Small intestine (tissue), 7 donors: ENCODE results near the gene CREB5. TPM values are rescaled to one million over a fixed set of nuclear protein-coding genes. Genes with fewer than 3 reads are reported as not detected.

Experiments
- DNase-seq, 2 donors: peaks; one replicate each; pipeline versions ENCODE4 v3.0.0 to v3.0.0-alpha.2; 2013
- FAIRE-seq: peaks from 2 replicates; lab custom pipeline; 2012; peaks lifted over from hg19 to GRCh38; lab: Jason Lieb, UNC
- H3K27ac ChIP-seq, 3 donors: one replicate each; pipeline ENCODE4 v1.5.1; 2013; ENCODE audit warnings: low read length in 2 of 3, mild to moderate bottlenecking in 2 of 3, control low read depth in 1 of 3, inconsistent platforms in 1 of 3, low read depth in 1 of 3, moderate library complexity in 1 of 3
- H3K27me3 ChIP-seq, 3 donors: one replicate each; pipeline ENCODE4 v1.6.1; 2013; ENCODE audit warnings: low read length in 3 of 3, inconsistent platforms in 1 of 3; ENCODE audit not compliant: control insufficient read depth in 3 of 3, insufficient read depth in 3 of 3
- H3K36me3 ChIP-seq, 3 donors: one replicate each; pipeline ENCODE4 v1.6.1; 2013; ENCODE audit warnings: low read length in 3 of 3, inconsistent platforms in 1 of 3, low read depth in 1 of 3, mild to moderate bottlenecking in 1 of 3, moderate library complexity in 1 of 3; ENCODE audit not compliant: control insufficient read depth in 3 of 3, insufficient read depth in 2 of 3
- H3K4me1 ChIP-seq, 3 donors: one replicate each; pipeline ENCODE4 v1.6.1; 2013; ENCODE audit warnings: low read length in 2 of 3, inconsistent platforms in 1 of 3, low read depth in 1 of 3, mild to moderate bottlenecking in 1 of 3, moderate library complexity in 1 of 3; ENCODE audit not compliant: control insufficient read depth in 3 of 3, insufficient read depth in 2 of 3
- H3K4me3 ChIP-seq, 3 donors: one replicate each; pipeline ENCODE4 v1.5.1; 2013; ENCODE audit warnings: low read length in 3 of 3, control low read depth in 1 of 3, inconsistent platforms in 1 of 3, low read depth in 1 of 3, mild to moderate bottlenecking in 1 of 3, moderate library complexity in 1 of 3
- H3K9me3 ChIP-seq, 2 donors: one replicate each; pipeline ENCODE4 v1.6.1; 2013; ENCODE audit warnings: low read depth in 1 of 2, low read length in 1 of 2; ENCODE audit not compliant: control insufficient read depth in 2 of 2, insufficient read depth in 1 of 2
- WGBS, 3 donors: extraction: QIAGEN DNeasy Blood & Tissue Kit; methylation state at CpG; one replicate each; pipeline ENCODE4 v1.1.7; 2013; 5-methylcytosine and 5-hydroxymethylcytosine counted together
- polyA plus RNA-seq, 4 donors: library from polyadenylated mRNA; stranded (reverse) in 3 of 4; unstranded in 1 of 4; fragments of 200-250 nt in 3 of 4; fragments of 120-200 nt in 1 of 4; gene quantifications; one replicate each; pipeline versions ENCODE4 v1.2.1 to v1.2.3, GENCODE V29; 2013
- donor health status: healthy with polysubstance abuse.
- donor health status: control.
- donor health status: control.
- donor health status: Bipolar disorder and iron deficiency.
- donor health status: healthy.

The CREB5 gene
- polyA plus RNA-seq, 4 donors: 0.27 to 3.0 (median 1.8) TPM; not detected in 1

- H3K36me3 ChIP-seq: no peaks in the 10 kb centered on the region
- H3K27me3 ChIP-seq: peaks cover 0 to 7% (median 0%) of the 10 kb centered on the region in 3 donors
- DNase-seq (peak; percentile 2 to 17), FAIRE-seq (no peak)
- H3K4me3 ChIP-seq: no peak overlapping the region
- no peaks in the 10 kb centered on the region for H3K4me1 ChIP-seq
- no peaks in the 10 kb centered on the region for H3K9me3 ChIP-seq
- no peak overlapping the region for H3K27ac ChIP-seq
- 17 to 32% (median 30%) methylated on average over 4 of the region's 4 CpGs for WGBS, 3 donors
These were observed 21.4 kb downstream of the CREB5 start for GRCh38 chr7:28433699-28434219.

DNA sequence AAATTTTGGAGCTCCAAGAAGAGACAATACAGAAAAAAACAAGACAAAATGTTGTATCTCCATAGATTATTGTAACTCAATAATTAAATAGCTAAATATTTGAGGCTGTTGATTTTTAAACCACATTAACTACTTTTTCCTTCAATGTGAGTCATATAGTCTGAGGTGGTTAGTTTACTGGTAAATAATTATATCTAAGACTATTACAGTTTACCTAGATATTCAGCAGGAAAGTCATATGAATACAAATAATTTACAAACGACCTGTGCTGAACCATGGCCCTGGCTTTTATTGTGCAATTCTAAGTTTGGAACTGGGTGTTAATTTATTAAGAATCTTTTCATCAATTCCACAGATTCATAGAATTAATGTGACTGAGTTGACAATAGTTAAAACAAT, 22.2 kb downstream of the CREB5 start:
- Histone ChIP-seq H3K36me3 (no peaks in the 10 kb centered on the region), H3K9me3 (no peaks in the 10 kb centered on the region), H3K4me3 (no peak overlapping the region), H3K27ac (no peak overlapping the region), H3K27me3 (peaks cover 0 to 7% (median 0%) of the 10 kb centered on the region in 3 donors), H3K4me1 (no peaks in the 10 kb centered on the region)
- FAIRE-seq (no peak), DNase-seq (no peak)
- WGBS, 3 donors: 12 to 52% (median 23%) methylated on average over 1 of the region's 1 CpG

GRCh38 chr7:28435152-28435551, 22.8 kb downstream of the CREB5 start:
- no peak for FAIRE-seq

DNA sequence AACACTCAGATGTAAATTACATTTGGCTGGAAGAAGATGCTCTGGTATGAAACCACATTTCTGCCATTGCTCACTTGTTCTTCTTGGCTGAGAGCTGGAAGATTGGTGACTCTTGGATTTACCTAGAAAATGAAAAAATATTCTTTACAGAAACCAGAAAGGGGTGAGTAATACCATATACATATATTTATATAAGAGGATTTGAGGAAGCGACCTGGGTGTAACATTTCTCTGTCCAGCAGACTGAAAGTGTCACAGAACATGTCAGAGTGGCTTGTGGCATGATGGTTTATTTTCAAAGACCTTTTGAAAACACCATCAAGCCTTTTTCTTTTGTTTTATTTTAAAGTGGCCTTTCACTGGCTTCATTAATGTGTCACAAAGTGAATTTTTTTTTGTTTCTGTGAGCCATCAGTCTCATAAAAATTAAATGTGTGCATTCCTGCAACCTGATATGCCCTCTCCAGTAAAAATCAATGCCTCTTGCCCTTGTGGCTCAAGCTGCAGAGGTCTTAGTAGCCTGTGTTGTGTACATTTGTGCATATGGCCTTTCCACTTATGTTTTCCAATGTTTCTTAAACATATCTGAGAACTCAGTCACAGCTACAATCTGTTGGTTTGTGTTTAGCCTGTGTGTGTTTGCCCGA, 23.5 kb downstream of the CREB5 start:
- no peak overlapping the region for H3K27ac ChIP-seq
- H3K36me3 ChIP-seq: no peaks in the 10 kb centered on the region
- FAIRE-seq (no peak), DNase-seq (no peak)
- H3K9me3 ChIP-seq: no peaks in the 10 kb centered on the region
- no peak overlapping the region for H3K4me3 ChIP-seq
- whole genome bisulfite sequencing, 3 donors: 54 to 83% (median 61%) methylated on average over 2 of the region's 2 CpGs
- H3K4me1 ChIP-seq: no peaks in the 10 kb centered on the region
- peaks cover 0 to 12% (median 0%) of the 10 kb centered on the region in 3 donors for H3K27me3 ChIP-seq

More at GRCh38 chr7:28435152-28435551, 22.8 kb downstream of the CREB5 start:
- H3K36me3 ChIP-seq: no peaks in the 10 kb centered on the region
- peaks cover 0 to 7% (median 0%) of the 10 kb centered on the region in 3 donors for H3K27me3 ChIP-seq
- no peaks in the 10 kb centered on the region for H3K4me1 ChIP-seq
- 62 to 73% (median 65%) methylated on average over 4 of the region's 4 CpGs for WGBS, 3 donors
- DNase-seq: no peak
- H3K4me3 ChIP-seq: no peak overlapping the region
- H3K27ac ChIP-seq: no peak overlapping the region
- no peaks in the 10 kb centered on the region for H3K9me3 ChIP-seq

DNA sequence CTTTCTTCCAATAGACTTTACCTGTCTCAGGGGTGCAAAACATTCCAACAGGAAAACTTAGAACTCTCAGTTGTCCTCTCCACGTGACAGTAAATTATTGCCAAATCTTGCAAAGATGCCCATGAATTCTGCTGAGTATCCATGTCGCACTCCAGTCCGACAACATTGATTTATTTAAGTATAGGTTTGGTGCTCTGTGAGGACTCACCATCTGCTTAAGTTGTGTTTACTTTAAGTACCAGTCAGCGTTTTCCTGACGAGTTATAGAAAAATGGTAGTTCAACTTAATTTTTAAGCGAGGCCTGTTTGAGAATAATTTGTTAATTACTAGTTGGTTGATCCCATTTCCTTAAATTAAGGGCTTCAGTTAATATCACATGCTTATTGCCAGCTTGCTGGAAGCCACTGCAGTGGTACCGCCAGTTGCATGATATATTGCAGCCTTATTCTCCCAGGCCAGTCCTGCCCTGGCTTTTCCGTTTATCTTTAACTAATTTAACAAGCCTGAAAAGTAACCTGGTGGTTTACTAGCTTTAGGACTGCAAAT, 27.8 kb downstream of the CREB5 start:
- no peak for DNase-seq
- H3K36me3 ChIP-seq: no peaks in the 10 kb centered on the region
- no peak overlapping the region for H3K27ac ChIP-seq
- H3K27me3 ChIP-seq: peaks cover 0 to 5% (median 0%) of the 10 kb centered on the region in 3 donors
- FAIRE-seq: no peak
- H3K4me3 ChIP-seq: no peak overlapping the region
- no peaks in the 10 kb centered on the region for H3K4me1 ChIP-seq
- 77 to 82% (median 79%) methylated on average over 8 of the region's 8 CpGs for WGBS, 3 donors
- peaks cover 0 to 4% of the 10 kb centered on the region in 2 donors for H3K9me3 ChIP-seq

GRCh38 chr7:28442540-28443420, 30.5 kb downstream of the CREB5 start:
- no peak for FAIRE-seq
- peaks cover 0 to 4% of the 10 kb centered on the region in 2 donors for H3K9me3 ChIP-seq
- 73 to 80% (median 78%) methylated on average over 5 of the region's 5 CpGs for WGBS, 3 donors

GRCh38 chr7:28446131-28446530, 33.8 kb downstream of the CREB5 start:
- WGBS, 3 donors: 78 to 80% (median 78%) methylated on average over 5 of the region's 5 CpGs
- no peak overlapping the region for H3K4me3 ChIP-seq
- peaks cover 0 to 2% (median 0%) of the 10 kb centered on the region in 3 donors for H3K27me3 ChIP-seq
- peaks cover 0 to 4% of the 10 kb centered on the region in 2 donors for H3K9me3 ChIP-seq
- DNase-seq (no peak), FAIRE-seq (no peak)
- H3K4me1 ChIP-seq: no peaks in the 10 kb centered on the region
- no peaks in the 10 kb centered on the region for H3K36me3 ChIP-seq
- no peak overlapping the region for H3K27ac ChIP-seq

More at GRCh38 chr7:28442540-28443420, 30.5 kb downstream of the CREB5 start:
- no peak for DNase-seq
- no peak overlapping the region for H3K4me3 ChIP-seq
- no peaks in the 10 kb centered on the region for H3K4me1 ChIP-seq
- peaks cover 0 to 5% (median 0%) of the 10 kb centered on the region in 3 donors for H3K27me3 ChIP-seq
- no peaks in the 10 kb centered on the region for H3K36me3 ChIP-seq
- H3K27ac ChIP-seq: no peak overlapping the region

GRCh38 chr7:28447071-28447470, 34.8 kb downstream of the CREB5 start:
- no peak for FAIRE-seq
- no peak for DNase-seq
- peaks cover 0 to 4% of the 10 kb centered on the region in 2 donors for H3K9me3 ChIP-seq
- H3K4me3 ChIP-seq: no peak overlapping the region
- peaks cover 0 to 2% (median 0%) of the 10 kb centered on the region in 3 donors for H3K27me3 ChIP-seq
- H3K27ac ChIP-seq: no peak overlapping the region
- no peaks in the 10 kb centered on the region for H3K4me1 ChIP-seq
- 91 to 94% (median 92%) methylated on average over 5 of the region's 5 CpGs for WGBS, 3 donors
- H3K36me3 ChIP-seq: no peaks in the 10 kb centered on the region
